T-helper 1 cell treated with Interleukin-12 subunit alpha and Interleukin-12 subunit beta and Interleukin-4 antibody, amounts not matched to agents 30 ng/mL and 1 ng/mL, for 36 hours (primary cell): ENCODE measurements around the gene MPG. TPM values are rescaled to one million over a fixed set of nuclear protein-coding genes. Genes with fewer than 3 reads are reported as not detected.

Source experiments
- intact Hi-C: fragments of 100-400 bp; cut with micrococcal nuclease; formaldehyde crosslinking; loops from one replicate; pipeline ENCODE4 v1.15.1; 2024
- total RNA-seq: library from RNA; stranded (reverse); gene quantifications from 2 replicates; pipeline ENCODE4 v1.2.3, GENCODE V29; 2022

MPG gene
- total RNA-seq, 1 donor from 2014 or later, result 53.3 TPM

DNA sequence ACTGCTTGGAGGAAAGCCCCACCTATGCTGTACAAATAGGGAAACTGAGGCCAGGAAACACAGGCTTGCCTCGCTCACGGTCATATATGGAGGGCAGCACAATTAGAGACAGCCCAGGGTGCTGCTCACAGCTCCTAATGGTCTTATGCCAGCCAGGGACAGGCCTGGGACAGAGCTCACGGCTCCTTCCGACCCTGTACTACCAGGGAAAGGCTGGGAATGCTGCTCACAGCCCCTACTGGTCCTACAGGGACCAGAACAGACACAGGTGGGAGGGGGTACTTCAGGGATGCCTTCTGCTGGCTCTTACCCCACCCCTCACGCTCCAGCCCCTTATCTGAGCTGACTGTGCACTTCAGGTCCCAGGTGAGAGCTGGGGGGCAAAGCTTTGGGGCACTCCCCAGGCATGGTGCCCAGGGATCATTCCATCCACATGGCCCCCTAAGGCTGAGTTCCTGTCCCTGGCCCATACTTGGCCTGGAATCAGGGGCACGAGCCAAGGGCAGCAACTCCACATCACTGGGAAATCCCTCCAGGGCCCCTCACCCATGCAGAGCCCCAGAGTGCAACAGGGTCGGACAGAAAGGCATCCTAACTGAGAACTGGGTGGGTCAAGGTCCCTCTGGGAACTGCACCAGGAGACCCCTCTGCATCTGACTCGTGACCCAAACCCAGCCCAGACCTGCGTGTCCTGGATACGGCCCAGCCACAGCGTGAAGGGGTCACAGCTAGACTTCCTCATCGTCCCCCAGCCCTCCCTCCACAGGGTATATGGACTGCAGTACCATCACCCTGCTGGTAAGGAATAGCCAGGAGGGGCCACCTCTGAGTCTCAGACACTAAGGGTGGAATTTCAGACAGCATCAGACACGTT is 11.5 kb upstream of the MPG start:
- intact Hi-C loops, result no loop called here

DNA sequence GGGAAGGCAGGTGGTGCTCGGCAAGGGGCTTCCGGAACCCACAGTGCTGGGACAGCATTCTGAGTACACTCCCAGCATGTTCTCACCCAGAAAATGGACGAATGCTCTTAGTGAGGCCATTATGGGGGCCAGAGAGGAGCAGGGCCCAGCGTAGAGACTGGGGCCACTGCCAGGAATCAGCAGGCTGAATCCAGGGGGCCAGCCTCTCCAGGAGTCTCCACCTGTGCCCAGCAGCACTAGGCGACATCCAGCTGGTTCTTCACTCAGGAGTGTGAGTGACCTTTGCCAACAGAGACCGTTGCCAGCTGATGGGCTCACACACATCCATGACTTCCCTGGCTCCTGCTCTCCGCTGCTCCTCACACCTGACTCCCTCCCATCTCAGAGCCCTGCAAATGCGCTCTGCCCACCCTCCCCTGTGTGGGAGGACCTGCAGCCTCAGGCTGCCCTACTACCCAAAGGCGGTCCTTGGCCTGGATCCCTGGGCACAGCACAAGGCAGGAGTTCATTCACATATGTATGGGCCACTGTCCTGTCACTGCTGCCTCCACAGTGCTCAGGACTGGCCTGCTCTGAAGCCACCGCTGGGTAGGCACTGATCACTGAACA is 10.7 kb upstream of the MPG start:
- intact Hi-C loops, result no loop called here

DNA sequence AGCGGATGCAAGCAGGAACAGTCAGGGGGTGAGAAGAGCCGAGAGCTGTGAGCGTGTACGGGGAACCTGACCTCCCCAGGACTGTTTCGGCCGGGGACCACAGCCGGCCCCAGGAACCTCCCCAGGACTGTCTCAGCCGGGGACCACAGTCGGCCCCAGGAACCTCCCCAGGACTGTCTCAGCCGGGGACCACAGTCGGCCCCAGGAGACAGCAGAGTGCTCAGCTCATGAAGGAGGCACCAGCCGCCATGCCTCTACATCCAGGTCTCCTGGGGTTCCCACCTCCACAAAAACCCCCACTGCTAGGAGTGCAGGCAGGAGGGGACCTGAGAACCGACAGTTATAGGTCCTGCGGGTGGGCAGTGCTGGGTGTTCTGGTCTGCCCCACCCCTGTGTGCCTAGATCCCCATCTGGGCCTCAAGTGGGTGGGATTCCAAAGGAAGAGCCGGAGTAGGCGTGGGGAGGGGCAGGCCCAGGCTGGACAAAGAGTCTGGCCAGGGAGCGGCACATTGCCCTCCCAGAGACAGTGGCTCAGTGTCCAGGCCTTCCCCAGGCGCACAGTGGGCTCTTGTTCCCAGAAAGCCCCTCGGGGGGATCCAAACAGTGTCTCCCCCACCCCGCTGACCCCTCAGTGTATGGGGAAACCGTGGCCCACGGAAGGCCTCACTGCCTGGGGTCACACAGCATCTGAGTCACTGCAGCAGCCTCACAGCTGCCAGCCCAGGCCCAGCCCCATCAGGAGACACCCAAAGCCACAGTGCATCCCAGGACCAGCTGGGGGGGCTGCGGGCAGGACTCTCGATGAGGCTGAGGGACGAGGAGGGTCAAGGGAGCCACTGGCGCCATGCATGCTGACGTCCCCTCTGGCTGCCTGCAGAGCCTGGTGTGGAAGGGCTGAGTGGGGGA is 9.9 kb upstream of the MPG start:
- intact Hi-C loops, result no loop called here

DNA sequence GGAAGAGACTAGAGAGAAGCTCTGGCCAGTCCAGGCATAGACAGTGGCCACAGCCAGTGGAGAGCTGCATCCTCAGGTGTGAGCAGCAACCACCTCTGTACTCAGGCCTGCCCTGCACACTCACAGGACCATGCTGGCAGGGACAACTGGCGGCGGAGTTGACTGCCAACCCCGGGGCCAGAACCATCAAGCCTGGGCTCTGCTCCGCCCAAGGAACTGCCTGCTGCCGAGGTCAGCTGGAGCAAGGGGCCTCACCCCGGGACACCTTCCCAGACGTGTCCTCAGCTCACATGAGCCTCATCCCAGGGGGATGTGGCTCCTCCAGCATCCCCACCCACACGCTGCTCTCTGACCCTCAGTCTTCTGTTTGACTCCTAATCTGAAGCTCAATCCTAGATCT is 8.8 kb upstream of the MPG start:
- intact Hi-C loops, result no loop called here

DNA sequence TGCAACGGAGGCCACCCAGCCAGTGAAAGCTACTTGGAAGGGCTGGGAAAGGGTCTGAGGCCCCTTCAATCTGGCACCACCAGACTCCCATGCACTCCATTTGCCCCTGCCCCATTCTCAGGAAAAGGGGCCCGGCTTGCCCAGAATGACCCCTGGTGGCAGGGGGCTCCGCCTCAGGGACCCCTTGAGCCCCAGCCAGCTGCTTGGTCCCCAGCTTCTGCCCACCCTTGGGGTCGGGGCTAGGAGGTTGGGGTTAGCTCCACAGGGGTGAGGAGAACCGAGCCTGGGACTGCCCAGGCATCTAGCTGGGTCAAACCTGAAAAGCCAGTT is 6.8 kb upstream of the MPG start:
- intact Hi-C loops, result no loop called here

DNA sequence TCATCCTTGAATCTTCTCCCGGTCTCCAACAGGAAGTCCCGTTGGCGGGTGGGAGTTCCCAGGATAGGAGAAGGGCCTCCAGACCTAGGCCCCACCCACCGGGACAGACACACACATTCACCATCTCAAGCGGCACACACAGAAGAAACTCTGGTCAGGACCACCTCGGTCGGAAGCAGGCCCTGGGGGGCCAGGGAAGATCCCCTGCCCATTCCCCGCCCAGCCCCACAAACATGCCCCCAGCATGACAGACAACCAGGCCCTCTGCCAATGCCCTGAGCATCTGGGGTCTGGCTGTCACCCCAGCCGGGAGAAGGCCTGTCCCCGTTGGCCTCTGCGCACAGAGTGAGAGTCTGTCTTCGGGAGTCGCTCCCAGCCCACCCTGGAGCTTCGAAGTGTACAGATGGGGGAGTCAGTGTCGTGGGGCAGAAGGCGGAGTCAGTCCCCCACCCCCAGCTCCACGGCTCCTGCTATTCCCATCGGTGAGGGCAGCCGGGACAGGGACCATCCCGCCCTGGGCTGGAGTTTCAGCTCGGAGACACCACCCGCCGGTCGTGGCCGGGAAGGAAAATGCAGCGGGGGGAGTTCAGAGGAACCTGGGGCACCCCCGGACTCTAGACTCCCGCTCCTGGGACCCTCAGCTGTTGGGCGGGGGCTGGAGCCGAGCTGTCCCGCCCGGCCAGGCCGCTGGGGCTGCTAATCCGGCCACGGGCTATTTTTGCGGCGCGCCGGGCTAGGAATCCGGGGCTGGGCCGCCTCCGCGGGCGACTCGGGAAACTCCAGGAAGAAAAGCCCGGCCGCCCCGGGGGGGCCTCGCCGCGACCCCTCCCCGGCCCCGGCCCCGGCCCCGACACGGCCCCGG is 6.3 kb upstream of the MPG start:
- intact Hi-C loops, result no loop called here

DNA sequence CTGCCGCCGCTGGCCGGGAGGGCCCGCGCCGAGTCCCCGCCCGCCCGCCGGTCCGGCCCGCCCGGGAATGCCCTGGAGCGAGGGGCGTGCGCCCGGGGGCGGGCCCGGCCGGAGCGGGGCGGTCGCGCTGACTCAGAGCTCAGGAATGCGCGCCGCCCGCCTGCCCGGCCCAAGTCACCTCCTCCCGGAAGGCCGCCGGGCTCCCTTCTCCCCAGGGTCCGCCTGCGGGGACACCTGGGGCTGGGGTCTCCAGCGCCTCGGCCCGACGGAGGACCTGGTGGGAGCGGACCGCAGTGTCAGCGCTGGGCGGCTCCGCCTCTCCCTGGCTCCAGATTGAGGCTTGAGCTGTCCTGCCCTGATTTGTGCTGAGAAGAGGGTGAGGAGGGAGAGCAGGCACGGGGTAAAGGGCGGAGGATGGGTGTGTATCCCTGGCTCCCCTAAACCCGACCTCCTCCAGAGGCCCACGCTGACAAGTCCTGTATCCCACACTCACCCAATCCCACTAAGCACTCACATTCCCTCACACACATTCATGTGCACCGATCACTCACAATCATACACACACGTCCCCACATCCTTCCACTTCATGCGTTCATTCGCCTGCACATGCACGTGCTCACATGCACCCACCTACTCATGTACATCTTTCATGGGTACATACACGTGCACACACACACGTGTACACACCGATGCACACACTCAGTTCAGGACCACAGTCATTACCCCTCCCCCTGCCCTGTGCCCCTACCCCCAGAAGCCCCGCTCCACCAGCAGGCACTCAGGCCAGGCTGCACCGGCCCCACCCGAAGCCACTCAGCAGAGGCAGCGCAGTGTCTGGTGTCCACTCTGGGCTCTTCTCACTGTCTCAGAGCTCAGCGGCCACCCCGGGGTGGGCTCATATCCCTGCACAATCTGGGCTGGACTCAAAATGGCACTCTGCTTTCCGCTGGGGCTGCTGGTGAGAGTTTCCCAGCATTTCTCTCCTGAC is 5.2 kb upstream of the MPG start, which contains the start of gene RHBDF1:
RHBDF1 (minus strand) TSS at position 71 of the 988 bp plus-strand sequence. CDS start 7,616 bp downstream, outside the sequence.
- intact Hi-C loops, result no loop called here

DNA sequence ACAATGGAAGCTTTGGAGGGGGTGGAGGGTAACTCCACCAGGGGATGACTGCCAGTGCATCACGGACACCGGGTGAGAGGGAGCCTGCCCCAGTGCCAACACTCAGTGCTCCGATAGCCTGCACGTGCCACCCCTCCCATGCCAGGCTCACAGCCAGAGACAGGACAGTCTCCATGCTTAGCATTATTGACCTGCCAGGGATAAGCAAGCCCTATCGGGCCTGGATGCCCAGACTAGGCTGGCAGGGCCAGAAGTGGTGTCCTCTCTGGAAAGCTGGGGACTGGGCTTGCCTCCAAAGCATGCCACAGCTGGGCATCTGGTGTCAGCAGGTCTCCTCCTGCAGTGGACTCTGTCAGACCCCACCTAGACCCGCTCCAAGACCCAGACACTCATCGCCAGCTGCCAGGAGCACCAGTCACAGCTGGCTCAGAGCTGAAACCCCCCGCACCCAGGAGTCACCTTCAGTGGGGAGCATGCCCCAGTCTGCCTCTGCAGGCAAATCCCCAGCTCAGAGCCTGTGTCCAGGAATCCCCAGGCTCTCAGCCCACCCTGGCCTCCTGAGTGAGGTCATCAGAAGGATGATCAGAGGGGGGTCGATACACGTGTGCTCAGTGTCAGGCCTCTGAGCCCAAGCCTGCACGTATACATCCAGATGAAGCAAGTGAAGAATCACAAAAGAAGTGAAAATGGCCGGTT is 3.8 kb upstream of the MPG start:
- intact Hi-C loops, result no loop called here

DNA sequence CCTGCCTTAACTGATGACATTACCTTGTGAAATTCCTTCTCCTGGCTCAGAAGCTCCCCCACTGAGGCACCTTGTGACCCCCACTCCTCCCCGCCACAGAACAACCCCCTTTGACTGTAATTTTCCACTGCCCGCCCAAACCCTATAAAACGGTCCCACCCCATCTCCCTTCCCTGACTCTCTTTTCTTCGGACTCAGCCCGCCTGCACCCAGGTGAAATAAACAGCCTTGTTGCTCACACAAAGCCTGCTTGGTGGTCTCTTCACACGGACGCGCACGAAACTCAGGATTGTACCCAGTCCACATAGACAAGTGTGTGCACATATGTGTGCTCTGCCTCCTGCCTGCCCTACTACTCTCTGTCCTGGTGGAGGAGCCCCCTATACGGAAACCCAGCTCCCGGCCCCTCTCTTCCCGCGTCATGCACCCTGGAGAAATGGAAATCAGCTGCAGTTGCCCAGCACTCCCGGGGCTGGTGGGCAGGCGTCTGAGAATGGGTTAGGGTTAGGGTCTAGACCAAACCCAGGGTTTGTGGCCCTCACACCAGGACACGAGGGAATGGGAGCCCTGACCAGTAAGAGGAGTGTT is 3.2 kb upstream of the MPG start:
- intact Hi-C loops, result no loop called here

DNA sequence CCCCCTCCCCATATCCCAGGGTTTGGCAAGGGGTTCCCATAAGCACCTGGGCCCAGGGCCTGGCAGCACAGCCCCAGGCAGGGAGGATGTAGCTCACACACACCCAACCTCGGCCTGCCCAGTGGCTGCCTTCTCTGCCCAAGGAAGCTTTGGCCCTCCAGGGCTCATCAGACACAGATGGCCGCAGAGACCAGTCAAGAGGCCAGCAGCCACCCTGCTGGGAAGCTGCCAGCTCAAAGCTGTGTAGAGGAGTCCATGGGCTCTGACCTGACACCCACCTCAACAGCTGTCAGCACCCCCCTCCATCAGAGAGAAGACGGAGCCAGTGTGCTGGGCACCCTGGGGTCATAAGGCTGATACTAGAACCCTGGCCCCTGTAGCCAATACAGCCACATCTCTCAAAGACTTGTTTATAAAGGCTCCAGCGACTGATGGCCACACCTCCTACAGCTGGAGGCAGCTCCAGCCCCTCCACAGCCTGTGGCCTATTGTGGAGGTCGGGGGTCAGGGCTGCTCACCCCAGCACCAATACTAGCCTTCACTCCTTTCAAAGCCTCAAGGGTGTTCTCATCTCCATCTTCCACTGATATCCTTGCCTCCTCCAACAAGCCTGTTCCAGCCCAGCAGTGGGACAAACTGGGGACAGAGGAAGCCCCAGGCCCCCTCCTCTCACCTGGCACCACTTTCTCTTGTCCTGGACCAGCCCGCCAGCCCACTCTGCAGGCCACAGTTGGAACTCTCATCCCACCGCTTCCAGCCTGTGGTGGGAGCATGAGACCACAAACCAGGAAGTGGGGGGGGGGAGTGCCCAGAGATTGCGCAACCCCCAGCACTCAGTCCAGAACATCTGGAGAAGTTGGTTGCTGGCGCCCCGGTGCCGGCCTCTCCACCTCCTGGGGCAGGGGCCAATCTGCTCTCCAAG is 2.2 kb upstream of the MPG start:
- intact Hi-C loops, result no loop called here

DNA sequence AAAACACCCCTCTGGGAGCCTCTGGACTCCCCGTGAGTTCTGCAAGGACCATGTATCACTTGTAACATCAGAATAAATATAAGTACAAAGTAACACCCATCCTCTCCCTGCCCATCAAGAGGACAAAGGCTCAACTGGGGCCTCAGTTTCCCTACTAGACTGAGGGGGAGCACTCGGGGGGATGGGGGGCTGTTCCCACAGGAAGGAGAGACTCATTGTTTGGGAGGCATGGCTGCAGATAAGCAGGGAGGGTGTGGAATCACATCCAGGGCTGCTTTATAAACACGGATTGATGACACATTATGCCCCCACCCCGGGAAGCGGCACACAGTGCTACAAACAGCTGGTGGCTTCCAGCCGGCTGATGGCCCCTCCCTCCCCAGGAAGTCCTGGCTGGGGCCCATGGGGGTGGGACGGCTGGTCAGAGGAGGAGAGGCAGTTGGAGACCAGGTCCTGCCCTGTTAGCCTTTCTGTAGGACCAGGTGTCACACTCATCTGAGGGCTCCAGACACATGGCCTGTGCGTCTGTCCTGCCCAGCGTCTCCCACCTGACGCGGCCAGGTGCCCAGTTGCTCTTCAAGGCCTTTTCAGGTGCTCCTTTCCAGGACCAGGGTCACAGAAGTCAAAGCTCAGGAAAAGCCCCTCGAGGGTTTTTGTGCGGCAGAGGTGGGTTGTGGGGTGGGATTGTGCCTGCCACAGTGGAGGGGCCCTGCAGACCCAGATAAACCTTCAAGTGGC is 1.3 kb upstream of the MPG start:
- intact Hi-C loops, result loop anchor here (1.0 kb wide), 1 partner anchor 11 kb away; no protein-coding TSS in a partner anchor

DNA sequence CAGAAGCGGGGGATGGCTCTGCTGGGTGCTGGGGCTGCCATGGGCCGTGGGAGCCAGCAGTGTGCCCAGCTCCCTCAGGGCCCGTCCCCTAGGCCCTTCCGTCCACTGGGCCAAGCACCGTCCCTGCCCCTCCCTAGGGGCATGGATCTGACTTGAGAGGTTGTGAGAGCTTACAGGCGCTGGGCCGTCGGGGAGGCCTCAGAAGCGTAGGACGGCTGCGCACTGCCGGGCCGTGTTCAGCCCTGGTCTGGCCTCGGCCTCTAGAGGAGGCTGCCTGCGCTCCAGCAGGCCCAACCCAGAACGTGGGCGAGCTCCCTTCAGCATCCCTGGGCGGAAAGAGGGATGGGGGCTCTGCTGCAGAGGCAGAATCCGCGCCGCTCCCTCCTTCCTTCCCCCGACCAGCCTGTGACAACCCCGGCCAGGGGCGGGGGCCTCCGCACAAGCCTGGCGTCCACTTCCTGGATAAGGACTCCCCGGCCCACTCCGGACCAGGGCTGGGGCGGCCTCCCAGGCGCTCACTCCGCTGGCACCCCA is 685 bp upstream of the MPG start:
- intact Hi-C loops, result loop anchor here (1.0 kb wide), 1 partner anchor 12 kb away; no protein-coding TSS in a partner anchor

DNA sequence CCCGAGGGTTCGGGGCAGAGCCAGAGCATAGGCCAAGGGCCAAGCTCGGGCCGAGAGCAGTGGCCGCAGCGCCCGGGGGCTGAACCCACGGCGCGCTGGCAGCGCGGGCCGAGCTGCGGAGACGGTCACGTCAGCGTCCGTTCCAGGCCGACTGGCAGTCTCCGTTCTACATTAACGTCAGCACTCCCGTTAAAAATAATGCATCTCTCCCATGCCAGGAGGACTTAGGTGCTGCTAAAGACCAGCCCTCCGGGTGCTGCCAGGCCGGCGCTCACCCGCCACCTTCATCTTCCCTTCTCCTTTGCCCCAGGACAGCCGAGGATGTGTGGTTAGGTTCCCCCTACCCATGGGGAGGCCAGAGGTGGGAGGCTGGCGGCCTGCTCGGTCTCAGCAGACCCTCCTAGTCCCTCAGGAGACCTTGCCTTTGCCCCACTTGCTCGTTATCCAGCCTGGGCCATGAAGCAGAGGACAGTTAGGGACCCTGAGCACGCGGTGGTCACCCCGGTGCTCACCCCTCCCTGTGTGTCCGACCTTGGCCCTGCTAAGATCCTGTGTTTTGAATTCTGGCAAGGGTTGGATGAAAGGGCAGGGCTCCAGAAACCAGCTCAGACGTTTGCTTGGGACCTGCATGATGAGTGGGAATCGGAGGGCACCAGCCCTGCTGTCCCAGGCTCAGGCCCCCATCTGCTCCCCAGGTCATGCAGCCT is 572 bp downstream of the MPG start:
- intact Hi-C loops, result loop anchor here (1.0 kb wide), 3 partner anchors 19 to 60 kb away; partner anchors contain the start of genes NPRL3, POLR3K and SNRNP25

DNA sequence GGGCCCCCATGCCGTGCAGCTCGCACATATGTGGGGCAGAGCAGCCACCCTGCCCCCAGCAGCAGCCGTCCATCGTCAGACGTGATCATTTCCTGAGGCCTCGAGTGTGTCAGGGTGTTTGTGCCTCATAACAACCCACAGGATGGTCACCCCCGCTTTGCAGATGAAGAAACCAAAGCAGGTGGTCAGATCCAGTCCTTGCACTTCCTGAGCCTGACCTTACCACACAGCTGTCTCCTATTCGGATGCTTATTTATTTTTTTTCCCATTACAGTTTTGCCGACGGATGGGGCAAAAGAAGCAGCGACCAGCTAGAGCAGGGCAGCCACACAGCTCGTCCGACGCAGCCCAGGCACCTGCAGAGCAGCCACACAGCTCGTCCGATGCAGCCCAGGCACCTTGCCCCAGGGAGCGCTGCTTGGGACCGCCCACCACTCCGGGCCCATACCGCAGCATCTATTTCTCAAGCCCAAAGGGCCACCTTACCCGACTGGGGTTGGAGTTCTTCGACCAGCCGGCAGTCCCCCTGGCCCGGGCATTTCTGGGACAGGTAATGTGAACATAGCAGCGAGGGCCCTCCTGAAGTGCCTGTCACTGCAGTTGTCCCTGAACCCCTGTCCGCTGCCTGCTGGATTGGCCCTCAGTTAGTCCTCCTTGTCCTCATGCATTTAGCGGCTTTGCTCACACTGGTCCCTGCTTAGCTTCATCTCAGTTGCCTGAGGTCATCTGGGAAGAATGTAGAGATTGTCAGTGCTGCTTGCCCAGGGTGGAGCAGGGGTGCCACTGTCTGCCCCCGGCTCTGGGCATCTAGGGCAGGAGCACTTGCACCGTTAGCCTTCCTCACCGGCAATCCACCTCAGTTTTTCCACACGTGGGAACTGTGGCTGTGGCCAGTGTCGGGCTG is 1.4 kb downstream of the MPG start:
- intact Hi-C loops, result no loop called here
